Measurements from ENCODE around the gene SMURF2. TPM values are rescaled to one million over a fixed set of nuclear protein-coding genes. Genes with fewer than 3 reads are reported as not detected.

SMURF2 gene
- polyA plus RNA-seq, 1 donor from 2014 or later = 3.2 TPM

GRCh38 chr17:64496786-64497564, 165.1 kb downstream of the SMURF2 start, which contains the start of gene POLG2:
Gene POLG2 (minus strand): TSS chr17:64497054. CDS start chr17:64496968, 86 bp downstream.
- Mint-ChIP-seq H3K4me1 (peaks cover 32 to 71% (median 56%) of the 10 kb centered on the region in 3 donors), H3K9me3 (no peaks in the 10 kb centered on the region), H3K36me3 (peaks cover 4% of the 10 kb centered on the region), H3K4me3 (peak within 1 kb of the TSS; percentile 97 to 100 (median 99)), H3K27me3 (no peaks in the 10 kb centered on the region), H3K27ac (peak within 1 kb of the TSS; percentile 95 to 99 (median 98))

GRCh38 chr17:64496348-64496785, 165.7 kb downstream of the SMURF2 start:
- H3K4me1 Mint-ChIP-seq = peaks cover 30 to 67% (median 51%) of the 10 kb centered on the region in 3 donors
- peak overlapping the region; percentile 95 to 99 (median 98) for H3K27ac Mint-ChIP-seq
- no peaks in the 10 kb centered on the region for H3K9me3 Mint-ChIP-seq
- peaks cover 4% of the 10 kb centered on the region for H3K36me3 Mint-ChIP-seq
- no peaks in the 10 kb centered on the region for H3K27me3 Mint-ChIP-seq
- H3K4me3 Mint-ChIP-seq = peak overlapping the region; percentile 97 to 100 (median 99)

Other genes starting within 250 kb of the SMURF2 start
- gene MILR1, start 213.2 kb downstream of the SMURF2 start, polyA plus RNA-seq = 1.9 TPM
- gene POLG2, start 165.3 kb downstream of the SMURF2 start, polyA plus RNA-seq = 9.3 TPM
- gene DDX5, start 156.0 kb downstream of the SMURF2 start, polyA plus RNA-seq = 1,084 TPM
- 15.4 TPM for gene CEP95, start 155.3 kb downstream of the SMURF2 start, polyA plus RNA-seq